HG03457 (cell line): ENCODE data around the gene MAGI1.

ENCODE experiments used
- ATAC-seq: cut with Tn5 transposase; IDR thresholded peaks from one replicate; pipeline ENCODE4 v1.9.1; 2021; ENCODE audit warnings: moderate number of reproducible peaks; ENCODE audit not compliant: unreplicated experiment

The MAGI1 gene

GRCh38 chr3:65344846-65345245, 693.9 kb downstream of the MAGI1 start:
- no peak for ATAC-seq

DNA sequence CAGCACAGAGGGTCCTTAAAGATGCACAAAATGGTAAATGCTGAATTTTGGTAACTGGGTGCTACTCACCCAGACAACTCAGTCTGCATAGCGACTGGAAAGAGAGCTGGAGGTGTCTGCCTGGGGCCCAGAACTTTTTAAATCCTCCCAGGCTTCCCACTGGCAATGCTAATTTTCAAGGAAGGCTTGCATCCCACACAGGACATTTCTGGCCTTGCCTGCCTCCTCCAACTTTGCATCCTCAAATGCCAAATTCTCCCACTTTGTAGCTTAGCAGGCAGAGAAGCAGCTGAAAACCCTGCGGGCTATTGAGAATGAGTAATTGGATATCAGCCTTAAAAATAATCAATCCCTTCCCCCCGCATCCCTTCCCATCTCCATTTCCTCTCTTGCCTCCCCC, 694.3 kb downstream of the MAGI1 start:
- no peak for ATAC-seq

DNA sequence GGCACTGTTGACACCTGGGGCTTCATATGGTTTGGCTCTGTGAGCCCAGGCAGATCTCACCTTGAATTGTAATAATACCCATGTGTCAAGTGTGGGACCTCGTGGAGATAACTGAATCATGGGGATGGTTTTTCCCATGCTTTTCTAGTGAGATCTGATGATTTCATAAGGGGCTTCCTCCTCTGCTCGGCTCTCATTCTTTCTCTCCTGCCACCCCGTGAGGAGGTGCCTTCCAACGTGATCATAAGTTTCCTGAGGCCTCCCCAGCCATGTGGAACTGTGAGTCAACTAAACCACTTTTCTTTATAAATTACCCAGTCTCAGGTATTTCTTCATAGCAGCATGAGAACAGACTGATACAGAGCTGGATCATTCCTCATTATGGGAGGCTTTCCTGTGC, 695.0 kb downstream of the MAGI1 start:
- ATAC-seq = no peak

DNA sequence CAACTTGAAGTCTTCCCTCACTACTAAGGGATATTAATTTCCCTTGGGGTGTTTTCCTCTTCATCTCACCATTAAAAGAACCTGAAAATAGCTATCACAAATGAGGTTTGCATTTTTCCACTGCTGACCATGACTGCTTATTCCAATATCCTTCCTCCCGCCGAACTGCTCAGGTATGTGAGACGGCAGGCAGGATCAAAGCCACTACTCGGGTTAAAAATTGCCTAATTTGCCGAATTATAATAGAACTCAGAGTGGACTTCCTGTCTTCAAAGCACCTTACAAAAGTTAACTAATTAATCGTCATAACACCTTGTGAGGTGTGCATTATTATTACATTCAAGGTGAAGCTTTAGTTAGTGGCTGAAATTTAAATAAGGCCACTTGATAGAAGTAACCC, 695.7 kb downstream of the MAGI1 start:
- no peak for ATAC-seq

DNA sequence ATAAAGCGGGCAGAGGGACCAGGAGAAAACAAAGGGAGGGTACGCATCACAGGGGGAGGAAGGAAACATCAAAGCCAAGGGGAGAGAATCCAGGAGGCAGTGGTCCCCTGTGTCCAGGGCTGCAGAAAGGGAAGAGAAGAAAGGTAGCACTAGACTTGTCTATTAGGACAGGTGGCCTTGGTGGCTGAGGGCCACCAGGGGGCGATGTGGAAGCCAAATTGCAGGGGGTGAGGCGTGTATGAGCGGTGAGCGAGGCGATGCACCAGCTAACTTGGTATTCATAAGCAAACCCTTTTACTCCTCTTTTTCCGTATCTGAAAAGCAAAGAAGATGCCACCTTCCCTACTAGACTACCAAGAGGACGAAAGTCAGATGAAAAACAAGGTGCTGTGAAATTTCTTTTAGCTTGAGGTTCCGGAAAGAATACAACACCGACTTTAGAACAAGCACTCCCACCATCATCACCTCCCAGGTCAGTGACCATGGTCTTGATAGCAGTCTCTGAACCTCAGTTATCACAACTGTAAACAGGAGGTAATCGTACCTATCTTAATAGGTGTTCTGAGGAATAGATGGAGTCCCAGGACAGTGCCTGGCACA, 696.5 kb downstream of the MAGI1 start:
- ATAC-seq = no peak

GRCh38 chr3:65339192-65339740, 699.5 kb downstream of the MAGI1 start:
- no peak for ATAC-seq

GRCh38 chr3:65338571-65338970, 700.1 kb downstream of the MAGI1 start:
- ATAC-seq = no peak

- no peak for ATAC-seq
These were observed 703.1 kb downstream of the MAGI1 start for GRCh38 chr3:65335587-65335986.

DNA sequence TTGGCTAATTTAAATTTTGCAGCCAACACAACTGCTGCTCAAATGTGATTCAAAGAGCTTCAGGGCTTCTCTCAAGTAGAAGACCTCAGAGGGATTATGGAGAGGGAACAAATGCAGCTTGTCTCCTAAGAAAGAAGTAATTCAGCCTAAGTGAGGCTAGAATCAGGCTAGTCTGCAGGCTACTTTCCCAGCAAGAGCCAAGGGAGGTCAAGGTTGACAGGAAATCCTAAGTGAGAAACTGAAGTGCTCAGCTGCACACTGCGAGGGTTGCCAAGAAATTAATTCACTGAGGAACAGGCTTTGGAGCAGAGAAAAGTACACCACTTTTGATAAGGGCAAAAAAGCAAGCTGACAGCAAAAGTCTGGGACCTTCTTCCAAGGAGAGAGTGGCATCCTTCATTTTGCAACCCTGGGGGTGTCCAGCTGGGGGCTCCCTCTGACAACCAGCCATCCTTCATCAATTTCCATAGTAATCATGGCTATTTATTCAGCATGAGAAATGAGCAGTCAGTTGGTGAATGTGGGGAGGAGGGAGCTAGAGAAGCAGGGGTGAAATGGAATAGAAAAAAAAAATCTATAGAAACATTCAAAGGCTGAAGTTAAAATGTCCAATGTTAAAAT, 704.6 kb downstream of the MAGI1 start:
- ATAC-seq = no peak

DNA sequence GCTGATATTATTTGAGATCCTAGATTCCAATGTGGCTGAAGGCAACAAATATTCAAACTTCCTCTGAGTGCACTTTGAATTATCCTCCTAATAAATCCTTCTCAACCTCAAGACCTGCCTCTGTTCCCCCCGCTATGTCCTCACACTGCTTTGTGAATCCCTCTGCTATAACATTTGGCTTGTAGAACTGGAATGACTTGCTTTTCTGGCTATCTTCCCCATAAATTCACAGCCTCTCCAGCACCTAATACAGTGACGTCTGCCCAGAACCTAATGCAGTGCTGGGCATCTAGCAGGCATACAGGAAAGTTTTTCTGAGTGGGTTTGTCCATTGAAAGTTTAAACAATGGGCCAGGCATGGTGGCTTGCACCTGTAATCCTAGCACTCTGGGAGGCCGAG, 707.0 kb downstream of the MAGI1 start:
- no peak for ATAC-seq

GRCh38 chr3:65330072-65330471, 708.6 kb downstream of the MAGI1 start:
- no peak for ATAC-seq

DNA sequence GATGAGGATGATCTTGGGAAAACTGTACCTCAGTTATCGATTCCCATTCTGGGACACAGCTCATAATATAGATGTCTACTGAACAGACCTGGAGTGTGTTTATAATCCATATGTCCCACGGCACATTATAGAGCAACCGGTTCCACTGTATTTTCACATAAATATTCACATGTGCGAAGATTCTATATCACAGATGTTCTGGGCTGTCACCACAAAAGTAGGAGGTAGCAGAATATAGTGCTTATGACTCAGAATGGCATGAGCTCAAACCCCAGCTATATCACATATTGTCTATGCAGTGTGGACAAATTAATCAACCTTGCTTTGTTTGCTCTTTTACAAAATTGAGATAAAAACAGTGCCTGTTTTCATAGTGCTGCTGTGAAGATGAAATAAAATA, 710.6 kb downstream of the MAGI1 start:
- ATAC-seq = no peak

GRCh38 chr3:65326574-65326973, 712.1 kb downstream of the MAGI1 start:
- no peak for ATAC-seq

DNA sequence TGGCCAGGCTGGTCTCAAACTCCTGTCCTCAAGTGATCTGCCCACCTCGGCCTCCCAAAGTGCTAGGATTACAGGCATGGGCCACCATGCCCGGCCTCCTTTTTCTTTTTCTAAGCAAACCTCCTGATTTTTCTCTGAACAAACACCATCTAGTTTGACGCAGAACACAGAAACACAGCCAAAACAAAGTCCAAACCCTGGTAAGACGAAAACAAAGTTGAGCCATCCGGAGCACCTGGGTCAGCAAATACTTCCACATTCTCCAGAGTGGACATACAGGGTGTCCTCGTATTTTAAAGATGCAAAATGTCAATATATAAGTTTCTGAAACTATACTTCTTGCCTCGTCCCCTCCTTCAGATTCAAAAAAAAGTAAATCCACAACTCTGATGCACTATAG, 715.8 kb downstream of the MAGI1 start:
- no peak for ATAC-seq

DNA sequence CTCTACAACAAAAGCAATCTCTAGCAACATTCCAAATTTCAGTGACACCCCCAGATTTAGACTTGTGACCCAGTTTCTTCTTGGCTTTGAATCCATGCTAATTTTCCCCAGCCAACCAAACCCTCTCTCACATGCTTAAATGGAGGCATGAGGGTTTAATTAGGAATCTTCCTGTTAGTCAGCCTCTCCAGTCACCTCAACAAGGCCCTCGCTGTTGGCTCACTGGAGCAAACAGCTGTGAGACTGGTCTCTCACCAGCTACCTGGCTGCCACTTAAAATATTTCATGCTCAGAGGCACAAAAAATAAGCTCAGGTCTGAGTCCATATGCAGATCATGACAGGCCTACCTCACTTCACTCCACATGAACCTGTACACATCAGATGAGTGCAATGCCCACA, 720.5 kb downstream of the MAGI1 start:
- no peak for ATAC-seq

- no peak for ATAC-seq
These were observed 723.8 kb downstream of the MAGI1 start for GRCh38 chr3:65314916-65315315.

DNA sequence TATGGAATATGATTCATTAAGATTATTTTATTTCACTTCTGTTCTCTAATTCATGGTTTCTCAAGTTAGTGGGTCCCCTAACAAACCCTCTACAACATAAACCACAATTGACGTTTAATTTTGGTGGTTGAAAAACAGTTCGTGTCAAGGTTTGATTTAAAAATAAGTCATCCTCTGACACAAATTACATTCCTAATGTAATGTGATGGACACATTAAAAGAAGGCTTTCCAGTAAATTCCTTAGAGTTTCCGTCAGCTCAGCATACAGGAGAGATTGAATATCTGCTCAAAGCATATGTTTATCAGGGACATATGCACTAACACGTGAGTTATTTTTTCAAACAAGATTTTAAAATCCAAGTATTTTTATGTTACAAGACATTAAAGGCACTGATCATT, 724.4 kb downstream of the MAGI1 start:
- ATAC-seq = no peak

- no peak for ATAC-seq
These were observed 725.1 kb downstream of the MAGI1 start for GRCh38 chr3:65313666-65314065.

DNA sequence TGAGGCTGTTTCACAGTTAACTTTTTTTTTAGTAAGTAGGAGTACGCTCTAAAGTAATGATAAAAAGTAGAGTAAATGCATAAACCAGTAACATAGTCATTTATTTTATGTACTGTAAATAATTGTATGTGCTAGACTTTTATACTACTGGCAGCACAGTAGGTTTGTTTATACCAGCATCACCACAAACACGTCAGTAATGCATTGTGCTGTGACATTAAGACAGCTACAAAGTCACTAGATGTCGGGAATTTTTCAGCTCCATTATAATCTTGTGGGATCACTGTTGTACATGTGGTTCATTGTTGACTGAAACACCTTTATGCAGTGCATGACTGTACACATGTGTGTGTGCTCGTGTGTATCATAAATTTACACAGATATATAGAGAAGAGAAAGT, 732.9 kb downstream of the MAGI1 start:
- no peak for ATAC-seq
